HepG2 (cell line): ENCODE results near the gene STX1B. TPM values are rescaled to one million over a fixed set of nuclear protein-coding genes. Genes with fewer than 3 reads are reported as not detected.

ENCODE experiments used
- ATM ChIP-seq: fragments of 450-650 bp; IDR thresholded peaks from 2 replicates; pipeline ENCODE4 v1.7.1; 2017; ENCODE audit warnings: mild to moderate bottlenecking, borderline replicate concordance
- FOXO1 ChIP-seq: sonication (generic); formaldehyde crosslinking; IDR thresholded peaks from 2 replicates; pipeline ENCODE4 v1.4.0; 2020; ENCODE audit warnings: missing genetic modification reagents
- HNF1B ChIP-seq: sonication (generic); formaldehyde crosslinking; IDR thresholded peaks from 2 replicates; pipeline ENCODE4 v1.5.1; 2020; ENCODE audit warnings: mild to moderate bottlenecking, moderate library complexity, missing genetic modification reagents
- KDM4B ChIP-seq: sonication (generic); formaldehyde crosslinking; IDR thresholded peaks from 2 replicates; pipeline ENCODE4 v1.4.0; 2020; ENCODE audit warnings: missing genetic modification reagents
- PCBP1 ChIP-seq: fragments of 200-400 bp; formaldehyde crosslinking; IDR thresholded peaks from 2 replicates; pipeline ENCODE4 v1.6.1; 2017; ENCODE audit warnings: mild to moderate bottlenecking, low read depth, low read length, borderline replicate concordance
- PLSCR1 ChIP-seq: sonication (generic); formaldehyde crosslinking; IDR thresholded peaks from 2 replicates; pipeline ENCODE4 v1.5.0; 2020; ENCODE audit warnings: missing genetic modification reagents, mild to moderate bottlenecking, borderline replicate concordance
- REST ChIP-seq, 2 experiments: IDR thresholded peaks; 2 replicates each; pipeline ENCODE4 v1.6.1; 2011 to 2012; ENCODE audit warnings: low read length in 2 of 2, borderline replicate concordance in 1 of 2, low read depth in 1 of 2, mild to moderate bottlenecking in 1 of 2, moderate library complexity in 1 of 2
- REXO4 ChIP-seq: sonication (generic); formaldehyde crosslinking; IDR thresholded peaks from 2 replicates; pipeline ENCODE4 v1.8.0; 2022; ENCODE audit warnings: missing genetic modification reagents, mild to moderate bottlenecking, borderline replicate concordance
- SMAD9 ChIP-seq: sonication (generic); formaldehyde crosslinking; IDR thresholded peaks from 2 replicates; pipeline ENCODE4 v1.5.1; 2020; ENCODE audit warnings: mild to moderate bottlenecking, missing genetic modification reagents
- SOX6 ChIP-seq, 2 experiments: fragments of 450-650 bp in 1 of 2; sonication (generic) in 1 of 2; formaldehyde crosslinking in 1 of 2; IDR thresholded peaks; 2 replicates each; pipeline versions ENCODE4 v1.4.0 to v1.6.1; 2017 to 2020; ENCODE audit warnings: antibody characterized with exemption in 1 of 2, mild to moderate bottlenecking in 1 of 2, missing genetic modification reagents in 1 of 2
- THRA ChIP-seq: sonication (generic); formaldehyde crosslinking; IDR thresholded peaks from 2 replicates; pipeline ENCODE4 v1.4.0; 2020; ENCODE audit warnings: missing genetic modification reagents, borderline replicate concordance
- U2AF2 ChIP-seq: fragments of 200-400 bp; formaldehyde crosslinking; IDR thresholded peaks from 2 replicates; pipeline ENCODE4 v1.6.1; 2017; ENCODE audit warnings: low read depth, mild to moderate bottlenecking, low read length
- ZMAT3 ChIP-seq: sonication (generic); formaldehyde crosslinking; conservative IDR thresholded peaks from 2 replicates; pipeline ENCODE4 v1.7.0; 2021; ENCODE audit warnings: missing genetic modification reagents
- ZNF136 ChIP-seq: sonication (generic); formaldehyde crosslinking; IDR thresholded peaks from 2 replicates; pipeline ENCODE4 v1.8.1; 2022; ENCODE audit warnings: low read depth, mild to moderate bottlenecking, moderate library complexity, missing genetic modification reagents
- ZNF558 ChIP-seq: sonication (generic); formaldehyde crosslinking; IDR thresholded peaks from 2 replicates; pipeline ENCODE4 v1.9.0; 2022; ENCODE audit warnings: mild to moderate bottlenecking, missing genetic modification reagents, borderline replicate concordance
- ZNF678 ChIP-seq: sonication (generic); formaldehyde crosslinking; IDR thresholded peaks from 2 replicates; pipeline ENCODE4 v1.4.0; 2020; ENCODE audit warnings: mild to moderate bottlenecking, missing genetic modification reagents
- ZXDC ChIP-seq: sonication (generic); formaldehyde crosslinking; IDR thresholded peaks from 2 replicates; pipeline ENCODE4 v1.5.0; 2020; ENCODE audit warnings: mild to moderate bottlenecking, missing genetic modification reagents
- polyA plus RNA-seq, 8 experiments: library from polyadenylated mRNA; depleted of rRNA in 3 of 8; stranded (reverse) in 7 of 8; unstranded in 1 of 8; fragments of >200 nt; fragmentation: Illumina TruSeq in 4 of 8; extraction: Trizol in 4 of 8; gene quantifications; 2 replicates each; pipeline versions ENCODE4 v1.2.1 to v1.2.3, GENCODE V29; 2011 to 2016; ENCODE audit warnings: low read depth in 4 of 8, missing spikeins in 1 of 8, mixed read lengths in 1 of 8; ENCODE audit not compliant: insufficient read depth in 1 of 8
- total RNA-seq, 5 experiments: library from RNA; depleted of rRNA; stranded (reverse); fragments of >200 nt; fragmentation: Illumina TruSeq; extraction: Trizol; gene quantifications; 2 replicates each; pipeline ENCODE4 v1.2.3, GENCODE V29; 2016; ENCODE audit warnings: low read depth in 1 of 5

STX1B gene
- total and polyA plus RNA-seq, 2 of the 13 experiments (the other 11 are each of a cell fraction or from before 2014, with no cell fraction given): 2.1 to 3.0 TPM

- TF ChIP-seq HNF1B (peak; percentile 77; the same call in 1 of the 2 replicates), REST (IDR thresholded peaks at IDR 0.05; ENCODE audit: borderline replicate concordance in 1 of 2, low read depth in 1 of 2, low read length in 2 of 2) (no peak; a peak in 1 of 4 replicates), ZNF678 (CRISPR knock-in tag) (0 out of 2 replicates have a peak, but pooled peaks have one; percentile 78), PCBP1 (no peak), KDM4B (peak; percentile 84), ZNF558 (CRISPR knock-in tag) (peak; percentile 50; the same call in 1 of the 2 replicates), ZMAT3 (CRISPR knock-in tag) (no peak; the same call in 1 of the 2 replicates), THRA (peak; percentile 91; the same call in 1 of the 2 replicates), PLSCR1 (CRISPR knock-in tag) (0 out of 2 replicates have a peak, but pooled peaks have one; percentile 36), REXO4 (no peak), U2AF2 (no peak), ATM (no peak), FOXO1 (CRISPR knock-in tag) (peak; percentile 86), SMAD9 (no peak), ZNF136 (CRISPR knock-in tag) (peak; percentile 75; the same call in 1 of the 2 replicates), ZXDC (0 out of 2 replicates have a peak, but pooled peaks have one; percentile 57), SOX6 (IDR thresholded peaks at IDR 0.05) (no peak), SOX6 (CRISPR knock-in tag; IDR thresholded peaks at IDR 0.05) (peak; percentile 76)
Measured at GRCh38 chr16:30949650-30950515, 60.6 kb downstream of the STX1B start (continued).
